Liver (tissue), 9 donors: ENCODE results near the gene KLKB1. TPM values are rescaled to one million over a fixed set of nuclear protein-coding genes. Genes with fewer than 3 reads are reported as not detected.

ENCODE experiments used
- DNase-seq: peaks from one replicate; pipeline ENCODE4 v3.0.0-alpha.2; 2017; ENCODE audit warnings: low spot score
- H3K27ac ChIP-seq, 2 donors: one replicate each; pipeline ENCODE4 v1.7.0; 2013; ENCODE audit warnings: inconsistent platforms in 2 of 2, low read length in 2 of 2, control low read depth in 1 of 2, low read depth in 1 of 2, mild to moderate bottlenecking in 1 of 2
- H3K27me3 ChIP-seq, 4 donors: one replicate each; pipeline versions ENCODE4 v1.6.1 to v1.7.0; 2013; ENCODE audit warnings: low read length in 3 of 4, inconsistent platforms in 1 of 4, mild to moderate bottlenecking in 1 of 4, moderate library complexity in 1 of 4; ENCODE audit not compliant: control insufficient read depth in 4 of 4, insufficient read depth in 4 of 4
- H3K36me3 ChIP-seq, 4 donors: one replicate each; pipeline versions ENCODE4 v1.6.1 to v1.7.0; 2013; ENCODE audit warnings: low read length in 3 of 4, mild to moderate bottlenecking in 3 of 4, low read depth in 1 of 4, moderate library complexity in 1 of 4; ENCODE audit not compliant: control insufficient read depth in 4 of 4, insufficient read depth in 3 of 4
- H3K4me1 ChIP-seq, 4 donors: one replicate each; pipeline versions ENCODE4 v1.6.1 to v1.7.0; 2013; ENCODE audit warnings: low read length in 3 of 4, mild to moderate bottlenecking in 3 of 4, moderate library complexity in 1 of 4; ENCODE audit not compliant: control insufficient read depth in 4 of 4, insufficient read depth in 4 of 4
- H3K4me3 ChIP-seq, 3 donors: one replicate each; pipeline versions ENCODE4 v1.6.1 to v1.7.0; 2013; ENCODE audit warnings: low read length in 3 of 3, control low read depth in 1 of 3, low read depth in 1 of 3, mild to moderate bottlenecking in 1 of 3
- H3K9ac ChIP-seq, 2 donors: one replicate each; pipeline ENCODE4 v1.7.0; 2013; ENCODE audit warnings: low read length in 2 of 2, mild to moderate bottlenecking in 2 of 2, moderate library complexity in 2 of 2, control low read depth in 1 of 2, low read depth in 1 of 2
- H3K9me3 ChIP-seq, 4 donors: one replicate each; pipeline versions ENCODE4 v1.6.1 to v1.7.0; 2013; ENCODE audit warnings: low read length in 3 of 4; ENCODE audit not compliant: control insufficient read depth in 4 of 4
- ATF3 ChIP-seq: IDR thresholded peaks from 2 replicates; pipeline ENCODE4 v1.6.1; 2016; ENCODE audit warnings: antibody characterized with exemption
- CTCF ChIP-seq: fragments of 150-350 bp; IDR thresholded peaks from 2 replicates; pipeline ENCODE4 v1.5.1; 2017; ENCODE audit warnings: improper control_type of control experiment, low read depth, low read length; ENCODE audit not compliant: missing input control
- EGR1 ChIP-seq, 2 donors: IDR thresholded peaks; 2 replicates each; pipeline ENCODE4 v1.6.1; 2016 to 2018; ENCODE audit warnings: antibody characterized with exemption in 2 of 2, low read depth in 2 of 2
- FOXA1 ChIP-seq: IDR thresholded peaks from 2 replicates; pipeline ENCODE4 v1.6.1; 2016; ENCODE audit warnings: antibody characterized with exemption
- FOXA2 ChIP-seq: IDR thresholded peaks from 2 replicates; pipeline ENCODE4 v1.6.1; 2016; ENCODE audit warnings: antibody characterized with exemption
- GABPA ChIP-seq, 2 donors: IDR thresholded peaks in 1 of 2; conservative IDR thresholded peaks in 1 of 2; 2 replicates each; pipeline ENCODE4 v1.6.1; 2016; ENCODE audit warnings: antibody characterized with exemption in 2 of 2, mild to moderate bottlenecking in 1 of 2, moderate library complexity in 1 of 2
- HNF4A ChIP-seq, 2 donors: conservative IDR thresholded peaks; 2 replicates each; pipeline ENCODE4 v1.6.1; 2016; ENCODE audit warnings: antibody characterized with exemption in 2 of 2, mild to moderate bottlenecking in 2 of 2
- HNF4G ChIP-seq: IDR thresholded peaks from 2 replicates; pipeline ENCODE4 v1.6.1; 2016; ENCODE audit warnings: antibody characterized with exemption
- JUND ChIP-seq, 2 donors: IDR thresholded peaks; 2 replicates each; pipeline ENCODE4 v1.6.1; 2016; ENCODE audit warnings: antibody characterized with exemption in 2 of 2
- MAX ChIP-seq: IDR thresholded peaks from 2 replicates; pipeline ENCODE4 v1.6.1; 2016; ENCODE audit warnings: antibody characterized with exemption
- NR2F2 ChIP-seq: IDR thresholded peaks from 2 replicates; pipeline ENCODE4 v1.6.1; 2016; ENCODE audit warnings: antibody characterized with exemption
- RAD21 ChIP-seq, 2 donors: IDR thresholded peaks; 2 replicates each; pipeline ENCODE4 v1.6.1; 2016; ENCODE audit warnings: antibody characterized with exemption in 2 of 2, mild to moderate bottlenecking in 2 of 2
- REST ChIP-seq: IDR thresholded peaks from 2 replicates; pipeline ENCODE4 v1.6.1; 2016; ENCODE audit warnings: antibody characterized with exemption, mild to moderate bottlenecking
- RXRA ChIP-seq, 2 donors: IDR thresholded peaks; 2 replicates each; pipeline ENCODE4 v1.6.1; 2017 to 2018; ENCODE audit warnings: antibody characterized with exemption in 2 of 2, mild to moderate bottlenecking in 1 of 2
- SP1 ChIP-seq: IDR thresholded peaks from 2 replicates; pipeline ENCODE4 v1.6.1; 2018; ENCODE audit warnings: antibody characterized with exemption, mild to moderate bottlenecking
- TAF1 ChIP-seq: conservative IDR thresholded peaks from 2 replicates; pipeline ENCODE4 v1.6.1; 2016; ENCODE audit warnings: antibody characterized with exemption, mild to moderate bottlenecking
- YY1 ChIP-seq: IDR thresholded peaks from 2 replicates; pipeline ENCODE4 v1.6.1; 2016; ENCODE audit warnings: antibody characterized with exemption, mild to moderate bottlenecking
- ZBTB33 ChIP-seq: IDR thresholded peaks from 2 replicates; pipeline ENCODE4 v1.6.1; 2016; ENCODE audit warnings: antibody characterized with exemption
- WGBS: extraction: QIAGEN DNeasy Blood & Tissue Kit; methylation state at CpG from one replicate; pipeline ENCODE4 v1.1.7; 2013; 5-methylcytosine and 5-hydroxymethylcytosine counted together
- polyA plus RNA-seq, 2 donors: library from polyadenylated mRNA; stranded (reverse) in 1 of 2; unstranded in 1 of 2; fragments of 200-250 nt in 1 of 2; fragments of >200 nt in 1 of 2; fragmentation: Nextera tagmentation in 1 of 2; extraction: Ambion mirVana in 1 of 2; gene quantifications; one replicate each; pipeline versions ENCODE4 v1.2.1 to v1.2.3, GENCODE V29; 2013 to 2015
- total RNA-seq, 2 donors: library from RNA; depleted of rRNA; stranded (reverse); fragments of >200 nt; gene quantifications; one replicate each; pipeline ENCODE4 v1.2.3, GENCODE V29; 2014
- donor health status: healthy.
- donor health status: healthy.
- donor health status: healthy.
- donor health status: healthy.
- donor health status: healthy.

KLKB1 gene
- total RNA-seq (10 to 100 TPM; 46.8 to 73.7 TPM), polyA plus RNA-seq (10 to 100 TPM; 36.5 to 78.9 TPM)

GRCh38 chr4:186227221-186227620 is at the start of gene KLKB1:
Gene KLKB1, plus strand, starts transcription at chr4:186227507. Its CDS starts 689 bp downstream, at chr4:186228196.
- WGBS = 28% methylated on average over 5 of the region's 5 CpGs
- Histone ChIP-seq H3K27ac (peak within 1 kb of the TSS; percentile 83 to 88), H3K36me3 (peaks cover 0 to 3% (median 0%) of the 10 kb centered on the region in 4 donors), H3K9me3 (no peaks in the 10 kb centered on the region), H3K9ac (peak within 1 kb of the TSS; percentile 62 to 90), H3K27me3 (no peaks in the 10 kb centered on the region), H3K4me3 (peak within 1 kb of the TSS; percentile 33 to 55 (median 50)), H3K4me1 (peaks cover 15 to 46% (median 27%) of the 10 kb centered on the region in 4 donors)
- TF ChIP-seq GABPA (IDR thresholded peaks at IDR 0.05 in 1 of 2, conservative IDR thresholded peaks at IDR 0.05 in 1 of 2) = no peak
- peak; percentile 42 to 58 for TF ChIP-seq HNF4A (conservative IDR thresholded peaks at IDR 0.05)
- TF ChIP-seq HNF4G = no peak
- peak in 1 of 2 donors; percentile 19 for TF ChIP-seq EGR1 (IDR thresholded peaks at IDR 0.05; ENCODE audit: low read depth in 2 of 2)
- TF ChIP-seq CTCF = peak; percentile 25
- peak; percentile 33 to 54 for TF ChIP-seq RXRA (IDR thresholded peaks at IDR 0.05)
- TF ChIP-seq YY1 = peak; percentile 80
- no peak for TF ChIP-seq TAF1
- no peak for TF ChIP-seq ZBTB33
- TF ChIP-seq NR2F2 = no peak
- TF ChIP-seq FOXA1 = peak; percentile 95
- peak; percentile 38 for TF ChIP-seq MAX
- peak; percentile 60 for TF ChIP-seq SP1
- TF ChIP-seq ATF3 = peak; percentile 35
- peak; percentile 25 to 47 for TF ChIP-seq RAD21 (IDR thresholded peaks at IDR 0.05)
- peak; percentile 45 to 51 for TF ChIP-seq JUND (IDR thresholded peaks at IDR 0.05)
- no peak for TF ChIP-seq REST
- TF ChIP-seq FOXA2 = peak; percentile 98
- no peak for DNase-seq
